Nephron (organoid): ENCODE data around the gene NCMAP.

ENCODE experiments used
- H3K27ac Mint-ChIP-seq, 3 experiments: 2 replicates each; pipeline ENCODE4 v1.8.0; 2020; ENCODE audit warnings: mixed read lengths in 3 of 3, mild to moderate bottlenecking in 2 of 3, moderate library complexity in 1 of 3
- H3K27me3 Mint-ChIP-seq: 2 replicates; pipeline ENCODE4 v1.8.0; 2021; ENCODE audit warnings: low read depth, mild to moderate bottlenecking, moderate library complexity, mixed read lengths
- H3K36me3 Mint-ChIP-seq: 2 replicates; pipeline ENCODE4 v1.8.0; 2020; ENCODE audit warnings: low read depth, mixed read lengths
- H3K4me1 Mint-ChIP-seq: 2 replicates; pipeline ENCODE4 v1.8.0; 2020; ENCODE audit warnings: mixed read lengths
- H3K4me3 Mint-ChIP-seq, 3 experiments: 2 replicates each; pipeline ENCODE4 v1.8.0; 2020; ENCODE audit warnings: mild to moderate bottlenecking in 3 of 3, mixed read lengths in 3 of 3, moderate library complexity in 2 of 3
- H3K9me3 Mint-ChIP-seq: 2 replicates; pipeline ENCODE4 v1.8.0; 2020; ENCODE audit warnings: mixed read lengths
- TF ChIP-seq, protein P1 (sequence below), 3 experiments: fragments of 200-600 bp; sonication (generic); IDR thresholded peaks; one replicate each; pipeline ENCODE4 v1.5.0; 2021; ENCODE audit warnings: antibody characterized with exemption in 3 of 3; ENCODE audit not compliant: unreplicated experiment in 3 of 3

Gene NCMAP

DNA sequence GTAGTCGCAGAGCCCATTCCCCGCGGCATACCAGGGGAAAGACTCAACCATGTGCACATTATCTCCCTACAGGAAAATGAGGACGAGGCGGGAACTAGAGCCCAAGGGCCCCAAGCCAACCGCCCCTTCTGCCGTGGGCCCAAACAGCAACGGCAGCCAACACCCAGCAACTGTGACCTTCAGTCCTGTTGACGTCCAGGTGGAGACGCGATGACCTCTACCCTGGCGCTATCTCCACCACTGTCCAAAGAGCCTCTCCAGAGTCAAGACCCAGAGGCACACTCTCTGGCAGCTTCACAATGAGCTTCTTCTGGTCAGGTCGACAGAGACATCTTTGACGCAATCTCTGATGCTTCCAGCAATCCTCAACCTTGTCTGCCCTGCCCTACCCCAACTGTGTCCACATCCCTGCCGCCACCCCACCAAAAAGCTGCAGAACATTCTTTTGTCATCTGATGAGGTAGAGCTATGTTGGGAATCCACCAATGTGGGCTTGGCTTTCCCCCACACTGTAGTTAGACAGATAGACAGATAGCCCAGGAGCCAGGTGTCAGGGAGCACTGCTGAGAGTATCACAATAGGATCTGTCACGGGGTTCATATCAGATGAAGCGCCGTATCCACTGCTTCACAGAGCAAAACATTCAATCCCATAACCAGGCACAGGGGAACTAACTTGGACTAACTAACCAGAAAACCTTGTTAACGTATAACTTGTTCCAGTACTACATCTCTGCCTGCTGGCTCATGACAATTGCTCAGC, 49.8 kb downstream of the NCMAP start:
- H3K27me3 Mint-ChIP-seq: peaks cover 7% of the 10 kb centered on the region
- H3K4me1 Mint-ChIP-seq: no peaks in the 10 kb centered on the region
- no peaks in the 10 kb centered on the region for H3K36me3 Mint-ChIP-seq
- no peaks in the 10 kb centered on the region for H3K9me3 Mint-ChIP-seq
- no peak overlapping the region for H3K27ac Mint-ChIP-seq
- TF ChIP-seq, protein P1, sequence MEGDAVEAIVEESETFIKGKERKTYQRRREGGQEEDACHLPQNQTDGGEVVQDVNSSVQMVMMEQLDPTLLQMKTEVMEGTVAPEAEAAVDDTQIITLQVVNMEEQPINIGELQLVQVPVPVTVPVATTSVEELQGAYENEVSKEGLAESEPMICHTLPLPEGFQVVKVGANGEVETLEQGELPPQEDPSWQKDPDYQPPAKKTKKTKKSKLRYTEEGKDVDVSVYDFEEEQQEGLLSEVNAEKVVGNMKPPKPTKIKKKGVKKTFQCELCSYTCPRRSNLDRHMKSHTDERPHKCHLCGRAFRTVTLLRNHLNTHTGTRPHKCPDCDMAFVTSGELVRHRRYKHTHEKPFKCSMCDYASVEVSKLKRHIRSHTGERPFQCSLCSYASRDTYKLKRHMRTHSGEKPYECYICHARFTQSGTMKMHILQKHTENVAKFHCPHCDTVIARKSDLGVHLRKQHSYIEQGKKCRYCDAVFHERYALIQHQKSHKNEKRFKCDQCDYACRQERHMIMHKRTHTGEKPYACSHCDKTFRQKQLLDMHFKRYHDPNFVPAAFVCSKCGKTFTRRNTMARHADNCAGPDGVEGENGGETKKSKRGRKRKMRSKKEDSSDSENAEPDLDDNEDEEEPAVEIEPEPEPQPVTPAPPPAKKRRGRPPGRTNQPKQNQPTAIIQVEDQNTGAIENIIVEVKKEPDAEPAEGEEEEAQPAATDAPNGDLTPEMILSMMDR (IDR thresholded peaks at IDR 0.05; ENCODE audit: unreplicated experiment in 3 of 3): no peak
- no peak overlapping the region for H3K4me3 Mint-ChIP-seq

DNA sequence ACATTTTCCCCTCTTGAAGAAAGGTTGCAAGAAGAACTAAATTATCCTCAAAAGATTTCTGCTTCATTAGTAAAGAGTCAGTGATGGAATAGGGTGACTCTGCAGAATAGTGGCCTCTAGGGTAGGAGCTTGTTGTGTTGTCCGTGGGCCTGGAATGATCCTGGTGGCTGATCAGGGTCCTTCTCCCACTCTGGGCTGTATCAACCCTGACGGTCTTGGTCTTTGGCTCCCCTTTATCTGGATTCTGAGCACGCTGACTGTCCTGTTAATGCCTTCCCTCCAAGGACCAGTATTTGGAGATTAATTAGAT, 50.4 kb downstream of the NCMAP start:
- no peaks in the 10 kb centered on the region for H3K36me3 Mint-ChIP-seq
- no peak overlapping the region for H3K27ac Mint-ChIP-seq
- TF ChIP-seq, protein P1 (IDR thresholded peaks at IDR 0.05; ENCODE audit: unreplicated experiment in 3 of 3): no peak
- no peak overlapping the region for H3K4me3 Mint-ChIP-seq
- no peaks in the 10 kb centered on the region for H3K4me1 Mint-ChIP-seq
- H3K9me3 Mint-ChIP-seq: no peaks in the 10 kb centered on the region
- H3K27me3 Mint-ChIP-seq: peaks cover 4% of the 10 kb centered on the region

DNA sequence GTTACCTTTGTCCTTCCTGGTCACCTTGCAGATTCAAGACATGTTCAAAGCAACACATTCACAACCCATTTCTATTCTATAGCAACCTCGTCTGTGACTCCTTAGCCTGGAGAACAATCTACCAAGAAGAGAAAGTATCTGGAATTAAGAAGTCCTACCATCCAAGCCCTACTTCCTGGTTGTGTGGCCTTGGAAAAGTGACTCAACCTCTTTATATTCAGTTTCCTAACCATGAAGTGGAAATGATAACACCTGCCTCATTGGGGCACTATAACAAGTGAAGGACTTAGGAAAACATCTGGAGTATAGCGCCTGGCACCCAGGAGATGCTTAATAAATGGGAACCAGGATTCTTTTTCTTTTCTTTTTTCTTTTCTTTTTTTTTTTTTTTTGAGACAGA, 50.7 kb downstream of the NCMAP start:
- Mint-ChIP-seq H3K36me3 (no peaks in the 10 kb centered on the region), H3K27ac (no peak overlapping the region), H3K27me3 (peaks cover 4% of the 10 kb centered on the region), H3K9me3 (no peaks in the 10 kb centered on the region), H3K4me1 (no peaks in the 10 kb centered on the region), H3K4me3 (no peak overlapping the region)
- TF ChIP-seq, protein P1 (IDR thresholded peaks at IDR 0.05; ENCODE audit: unreplicated experiment in 3 of 3): no peak

DNA sequence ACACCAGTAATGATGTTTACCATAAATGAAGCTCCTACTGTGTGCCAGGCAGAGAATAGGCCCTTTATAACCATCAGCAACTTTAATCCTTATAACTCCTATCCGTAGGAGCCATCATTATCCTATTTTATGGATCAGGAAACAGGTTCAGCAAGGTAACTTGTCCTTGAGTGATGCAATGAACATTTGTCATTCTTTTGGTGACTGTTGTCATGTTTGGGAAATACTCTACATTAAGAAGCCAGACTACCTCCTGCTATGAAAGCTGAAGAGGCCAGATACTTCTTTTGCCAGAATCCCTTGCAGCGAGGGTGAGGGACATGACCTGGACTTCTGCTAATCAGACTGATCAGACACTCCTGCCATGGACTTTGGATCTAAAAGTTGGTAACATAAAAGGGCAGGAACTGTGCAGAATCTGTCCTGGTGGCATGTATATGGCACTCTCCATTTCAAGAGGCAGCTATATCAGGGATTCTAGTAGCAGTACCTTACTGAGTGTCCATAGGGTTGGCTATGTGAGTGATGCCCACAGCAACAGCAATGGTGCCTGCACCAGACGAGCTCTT, 54.1 kb downstream of the NCMAP start:
- Mint-ChIP-seq H3K4me3 (no peak overlapping the region), H3K36me3 (no peaks in the 10 kb centered on the region), H3K27me3 (peaks cover 4% of the 10 kb centered on the region), H3K4me1 (no peaks in the 10 kb centered on the region), H3K27ac (no peak overlapping the region), H3K9me3 (peaks cover 2% of the 10 kb centered on the region)
- TF ChIP-seq, protein P1 (IDR thresholded peaks at IDR 0.05; ENCODE audit: unreplicated experiment in 3 of 3): no peak

DNA sequence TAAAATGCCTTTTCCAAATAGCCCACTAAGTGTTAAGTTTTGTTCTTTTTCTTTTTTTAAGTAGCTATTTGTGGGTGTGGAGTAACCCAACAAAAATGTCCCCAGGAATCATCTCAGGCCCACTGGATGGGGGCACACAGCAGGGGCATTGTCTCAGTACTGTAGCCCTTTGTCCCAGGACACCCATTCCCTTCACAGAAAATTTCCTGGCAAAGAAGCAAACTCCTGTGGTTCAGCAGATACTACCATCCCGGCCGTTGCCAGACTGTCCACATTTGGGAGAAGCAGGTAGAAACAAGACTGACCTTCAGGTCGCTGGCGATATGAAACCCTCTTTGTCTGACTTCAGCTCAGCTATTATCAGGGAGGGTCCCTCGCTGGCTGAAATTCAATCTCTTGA, 63.5 kb downstream of the NCMAP start:
- TF ChIP-seq, protein P1 (IDR thresholded peaks at IDR 0.05; ENCODE audit: unreplicated experiment in 3 of 3): no peak
- no peaks in the 10 kb centered on the region for H3K9me3 Mint-ChIP-seq
- no peak overlapping the region for H3K27ac Mint-ChIP-seq
- H3K36me3 Mint-ChIP-seq: no peaks in the 10 kb centered on the region
- peaks cover 5% of the 10 kb centered on the region for H3K4me1 Mint-ChIP-seq
- no peak overlapping the region for H3K4me3 Mint-ChIP-seq
- H3K27me3 Mint-ChIP-seq: no peaks in the 10 kb centered on the region

DNA sequence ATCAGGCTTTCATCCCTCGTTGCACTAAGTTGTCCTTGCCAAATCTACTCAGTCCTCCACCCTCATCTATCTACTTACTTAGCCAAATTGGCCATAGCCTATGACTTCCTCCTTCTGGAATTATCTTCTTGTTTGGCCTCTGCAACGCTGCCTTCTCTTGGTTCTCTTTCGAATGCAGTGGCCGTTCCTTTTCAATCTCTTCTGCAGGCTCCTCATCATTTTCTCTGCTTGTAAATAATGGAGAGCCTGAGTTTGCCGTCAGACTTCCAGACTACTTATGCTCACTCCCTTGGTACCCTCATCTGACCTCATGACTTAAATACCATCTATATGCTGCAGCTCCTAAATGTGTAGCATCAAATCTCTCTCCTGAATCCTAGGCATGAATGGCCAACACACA, 64.8 kb downstream of the NCMAP start:
- Mint-ChIP-seq H3K4me3 (no peak overlapping the region), H3K36me3 (no peaks in the 10 kb centered on the region), H3K27me3 (no peaks in the 10 kb centered on the region), H3K27ac (no peak overlapping the region), H3K9me3 (peaks cover 3% of the 10 kb centered on the region), H3K4me1 (peaks cover 5% of the 10 kb centered on the region)
- TF ChIP-seq, protein P1 (IDR thresholded peaks at IDR 0.05; ENCODE audit: unreplicated experiment in 3 of 3): no peak
